ENCODE results near the gene SLC35E4. TPM values are rescaled to one million over a fixed set of nuclear protein-coding genes. Genes with fewer than 3 reads are reported as not detected.

The SLC35E4 gene, protein sequence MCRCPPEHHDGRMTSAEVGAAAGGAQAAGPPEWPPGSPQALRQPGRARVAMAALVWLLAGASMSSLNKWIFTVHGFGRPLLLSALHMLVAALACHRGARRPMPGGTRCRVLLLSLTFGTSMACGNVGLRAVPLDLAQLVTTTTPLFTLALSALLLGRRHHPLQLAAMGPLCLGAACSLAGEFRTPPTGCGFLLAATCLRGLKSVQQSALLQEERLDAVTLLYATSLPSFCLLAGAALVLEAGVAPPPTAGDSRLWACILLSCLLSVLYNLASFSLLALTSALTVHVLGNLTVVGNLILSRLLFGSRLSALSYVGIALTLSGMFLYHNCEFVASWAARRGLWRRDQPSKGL
- 1 to 10 TPM in 1 of 2 donors, under 1 TPM in 1; 0.19 to 1.2 TPM for total RNA-seq
- under 1 TPM; 0.14 to 0.42 TPM for polyA plus RNA-seq

DNA sequence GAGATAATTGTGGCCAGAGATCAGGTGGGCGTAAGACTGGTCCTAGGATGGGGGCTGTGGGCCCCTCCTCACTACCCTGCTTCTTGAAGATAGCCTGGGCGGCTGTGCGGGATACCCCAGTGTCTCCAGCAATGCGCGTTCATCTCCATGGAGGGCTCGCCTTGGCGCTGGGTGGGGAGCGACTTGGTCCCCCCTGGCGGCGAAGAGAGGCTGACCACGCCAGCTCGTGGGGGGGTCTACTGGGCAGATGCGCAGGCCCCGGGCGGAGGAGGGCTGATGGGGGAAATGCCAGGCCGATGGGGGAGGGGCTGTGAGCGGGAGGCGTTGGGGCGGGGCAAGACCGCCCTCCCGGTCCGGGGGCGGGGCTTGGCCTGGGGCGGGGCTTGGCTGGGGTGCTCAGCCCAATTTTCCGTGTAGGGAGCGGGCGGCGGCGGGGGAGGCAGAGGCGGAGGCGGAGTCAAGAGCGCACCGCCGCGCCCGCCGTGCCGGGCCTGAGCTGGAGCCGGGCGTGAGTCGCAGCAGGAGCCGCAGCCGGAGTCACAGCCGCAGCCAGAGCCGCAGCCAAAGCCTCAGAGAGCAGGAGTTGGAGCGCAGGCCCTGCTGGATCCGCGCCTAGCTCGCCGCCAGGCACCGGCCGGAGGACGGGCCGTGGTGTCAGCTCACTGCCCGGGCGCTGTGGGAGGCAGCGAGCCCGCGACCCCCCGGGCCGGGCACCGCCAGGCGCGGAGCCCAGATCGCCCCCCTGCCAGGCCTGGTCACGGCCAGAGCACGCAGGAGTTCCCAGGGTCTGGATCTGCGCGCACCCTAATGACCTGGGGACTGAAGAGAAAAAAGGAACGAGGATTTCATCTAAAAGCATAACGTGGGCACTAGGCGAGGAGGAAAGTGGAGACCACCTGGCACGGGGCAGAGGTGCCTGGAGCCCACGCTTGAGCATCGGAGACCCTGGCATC lies at the start of gene SLC35E4:
Gene SLC35E4 (plus strand): TSS at position 509 of the 953 bp plus-strand sequence. CDS start 670 bp downstream, outside the sequence.
- TF ChIP-seq RAD21 (IDR thresholded peaks at IDR 0.05) = peak in 1 of 2 donors; percentile 18
- TF ChIP-seq, protein P1, sequence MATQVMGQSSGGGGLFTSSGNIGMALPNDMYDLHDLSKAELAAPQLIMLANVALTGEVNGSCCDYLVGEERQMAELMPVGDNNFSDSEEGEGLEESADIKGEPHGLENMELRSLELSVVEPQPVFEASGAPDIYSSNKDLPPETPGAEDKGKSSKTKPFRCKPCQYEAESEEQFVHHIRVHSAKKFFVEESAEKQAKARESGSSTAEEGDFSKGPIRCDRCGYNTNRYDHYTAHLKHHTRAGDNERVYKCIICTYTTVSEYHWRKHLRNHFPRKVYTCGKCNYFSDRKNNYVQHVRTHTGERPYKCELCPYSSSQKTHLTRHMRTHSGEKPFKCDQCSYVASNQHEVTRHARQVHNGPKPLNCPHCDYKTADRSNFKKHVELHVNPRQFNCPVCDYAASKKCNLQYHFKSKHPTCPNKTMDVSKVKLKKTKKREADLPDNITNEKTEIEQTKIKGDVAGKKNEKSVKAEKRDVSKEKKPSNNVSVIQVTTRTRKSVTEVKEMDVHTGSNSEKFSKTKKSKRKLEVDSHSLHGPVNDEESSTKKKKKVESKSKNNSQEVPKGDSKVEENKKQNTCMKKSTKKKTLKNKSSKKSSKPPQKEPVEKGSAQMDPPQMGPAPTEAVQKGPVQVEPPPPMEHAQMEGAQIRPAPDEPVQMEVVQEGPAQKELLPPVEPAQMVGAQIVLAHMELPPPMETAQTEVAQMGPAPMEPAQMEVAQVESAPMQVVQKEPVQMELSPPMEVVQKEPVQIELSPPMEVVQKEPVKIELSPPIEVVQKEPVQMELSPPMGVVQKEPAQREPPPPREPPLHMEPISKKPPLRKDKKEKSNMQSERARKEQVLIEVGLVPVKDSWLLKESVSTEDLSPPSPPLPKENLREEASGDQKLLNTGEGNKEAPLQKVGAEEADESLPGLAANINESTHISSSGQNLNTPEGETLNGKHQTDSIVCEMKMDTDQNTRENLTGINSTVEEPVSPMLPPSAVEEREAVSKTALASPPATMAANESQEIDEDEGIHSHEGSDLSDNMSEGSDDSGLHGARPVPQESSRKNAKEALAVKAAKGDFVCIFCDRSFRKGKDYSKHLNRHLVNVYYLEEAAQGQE (IDR thresholded peaks at IDR 0.05) = no peak
- Histone ChIP-seq H3K9me3 (ENCODE audit: control insufficient read depth in 4 of 4, low read length in 3 of 4) (no peaks in the 10 kb centered on the region), H3K9ac (ENCODE audit: low read depth in 1 of 2, low read length in 2 of 2) (peak within 1 kb of the TSS in 1 of 2 donors; percentile 89), H3K27me3 (ENCODE audit: control insufficient read depth in 4 of 4, insufficient read depth in 4 of 4, low read length in 3 of 4) (no peaks in the 10 kb centered on the region), H3K27ac (ENCODE audit: low read depth in 1 of 2, low read length in 2 of 2) (peak within 1 kb of the TSS; percentile 61 to 83), H3K36me3 (ENCODE audit: control insufficient read depth in 4 of 4, insufficient read depth in 3 of 4, low read depth in 1 of 4, low read length in 3 of 4) (no peaks in the 10 kb centered on the region), H3K4me3 (ENCODE audit: low read depth in 1 of 3, low read length in 3 of 3) (peak within 1 kb of the TSS; percentile 29 to 54 (median 41)), H3K4me1 (ENCODE audit: control insufficient read depth in 4 of 4, insufficient read depth in 4 of 4, low read length in 3 of 4) (peaks cover 0 to 25% (median 11%) of the 10 kb centered on the region in 4 donors)
- peak; percentile 96 for DNase-seq (ENCODE audit: low spot score)
- WGBS = 3% methylated on average over 75 of the region's 75 CpGs

DNA sequence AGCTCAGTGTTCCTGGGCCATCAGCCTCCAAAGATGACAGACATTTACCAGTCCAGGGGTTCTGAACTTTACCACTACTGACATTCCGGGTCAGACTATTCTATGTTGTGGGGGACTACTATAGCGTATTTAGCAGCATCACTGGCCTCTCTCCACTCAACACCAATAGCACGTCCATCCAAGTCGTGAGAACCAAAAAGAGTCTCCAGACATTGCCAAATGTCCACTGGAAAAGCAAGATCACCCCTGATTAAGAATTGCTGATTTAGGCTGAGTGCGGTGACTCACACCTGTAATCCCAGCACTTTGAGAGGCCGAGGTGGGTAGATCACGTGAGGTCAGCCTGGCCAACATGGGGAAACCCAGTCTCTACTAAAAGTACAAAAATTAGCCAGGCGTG lies 49.2 kb upstream of the SLC35E4 start:
- Histone ChIP-seq H3K9ac (ENCODE audit: low read depth in 1 of 2, low read length in 2 of 2) (no peak overlapping the region), H3K36me3 (ENCODE audit: control insufficient read depth in 4 of 4, insufficient read depth in 3 of 4, low read depth in 1 of 4, low read length in 3 of 4) (peaks cover 15 to 74% (median 47%) of the 10 kb centered on the region in 4 donors), H3K27me3 (ENCODE audit: control insufficient read depth in 4 of 4, insufficient read depth in 4 of 4, low read length in 3 of 4) (no peaks in the 10 kb centered on the region), H3K4me3 (ENCODE audit: low read depth in 1 of 3, low read length in 3 of 3) (no peak overlapping the region), H3K9me3 (ENCODE audit: control insufficient read depth in 4 of 4, low read length in 3 of 4) (no peaks in the 10 kb centered on the region), H3K27ac (ENCODE audit: low read depth in 1 of 2, low read length in 2 of 2) (no peak overlapping the region), H3K4me1 (ENCODE audit: control insufficient read depth in 4 of 4, insufficient read depth in 4 of 4, low read length in 3 of 4) (peaks cover 0 to 13% (median 10%) of the 10 kb centered on the region in 4 donors)
- WGBS = 96% methylated on average over 8 of the region's 8 CpGs
- no peak for DNase-seq (ENCODE audit: low spot score)
- TF ChIP-seq HNF4G (IDR thresholded peaks at IDR 0.05) (no peak), RXRA (IDR thresholded peaks at IDR 0.05) (no peak), YY1 (IDR thresholded peaks at IDR 0.05) (no peak), FOXA2 (IDR thresholded peaks at IDR 0.05) (no peak), SP1 (IDR thresholded peaks at IDR 0.05) (no peak), HNF4A (conservative IDR thresholded peaks at IDR 0.05) (no peak), RAD21 (IDR thresholded peaks at IDR 0.05) (no peak), GABPA (IDR thresholded peaks at IDR 0.05 in 1 of 2, conservative IDR thresholded peaks at IDR 0.05 in 1 of 2) (no peak), TAF1 (conservative IDR thresholded peaks at IDR 0.05) (no peak)
- TF ChIP-seq, protein P2, sequence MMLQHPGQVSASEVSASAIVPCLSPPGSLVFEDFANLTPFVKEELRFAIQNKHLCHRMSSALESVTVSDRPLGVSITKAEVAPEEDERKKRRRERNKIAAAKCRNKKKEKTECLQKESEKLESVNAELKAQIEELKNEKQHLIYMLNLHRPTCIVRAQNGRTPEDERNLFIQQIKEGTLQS (IDR thresholded peaks at IDR 0.05) = no peak
- TF ChIP-seq, protein P3, sequence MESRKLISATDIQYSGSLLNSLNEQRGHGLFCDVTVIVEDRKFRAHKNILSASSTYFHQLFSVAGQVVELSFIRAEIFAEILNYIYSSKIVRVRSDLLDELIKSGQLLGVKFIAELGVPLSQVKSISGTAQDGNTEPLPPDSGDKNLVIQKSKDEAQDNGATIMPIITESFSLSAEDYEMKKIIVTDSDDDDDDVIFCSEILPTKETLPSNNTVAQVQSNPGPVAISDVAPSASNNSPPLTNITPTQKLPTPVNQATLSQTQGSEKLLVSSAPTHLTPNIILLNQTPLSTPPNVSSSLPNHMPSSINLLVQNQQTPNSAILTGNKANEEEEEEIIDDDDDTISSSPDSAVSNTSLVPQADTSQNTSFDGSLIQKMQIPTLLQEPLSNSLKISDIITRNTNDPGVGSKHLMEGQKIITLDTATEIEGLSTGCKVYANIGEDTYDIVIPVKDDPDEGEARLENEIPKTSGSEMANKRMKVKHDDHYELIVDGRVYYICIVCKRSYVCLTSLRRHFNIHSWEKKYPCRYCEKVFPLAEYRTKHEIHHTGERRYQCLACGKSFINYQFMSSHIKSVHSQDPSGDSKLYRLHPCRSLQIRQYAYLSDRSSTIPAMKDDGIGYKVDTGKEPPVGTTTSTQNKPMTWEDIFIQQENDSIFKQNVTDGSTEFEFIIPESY (IDR thresholded peaks at IDR 0.05) = no peak
- TF ChIP-seq, protein P1 (IDR thresholded peaks at IDR 0.05) = no peak

Measured in liver (tissue), 9 donors.